Cardiac fibroblast (primary cell): ENCODE data around the gene TP53I13.
A peak's percentile ranks its signal among the peaks of the same experiment; 100 is the strongest.

Source experiments
- DNase-seq, 2 donors: peaks; one replicate each; pipeline versions ENCODE4 v3.0.0 to v3.0.0-alpha.2; 2010; ENCODE audit warnings: low read depth in 2 of 2
- H3K4me3 ChIP-seq, 2 donors: replicated peaks in 1 of 2; 1 replicate in 1 of 2; 2 replicates in 1 of 2; pipeline ENCODE4 v1.5.1; 2011; ENCODE audit warnings: low read depth in 2 of 2, low read length in 2 of 2, mild to moderate bottlenecking in 2 of 2, moderate library complexity in 1 of 2
- CTCF ChIP-seq: IDR thresholded peaks from one replicate; pipeline ENCODE4 v1.5.1; 2011; ENCODE audit warnings: low read depth, mild to moderate bottlenecking, low read length, inconsistent platforms

The TP53I13 gene

GRCh38 chr17:29560316-29560715 is 8.2 kb upstream of the TP53I13 start:
- H3K4me3 ChIP-seq = no peak overlapping the region
- DNase-seq = no peak
- no peak for TF ChIP-seq CTCF

GRCh38 chr17:29561554-29562517 is 6.7 kb upstream of the TP53I13 start:
- no peak overlapping the region for H3K4me3 ChIP-seq
- DNase-seq = peak in 1 of 2 donors; percentile 46
- no peak for TF ChIP-seq CTCF

GRCh38 chr17:29562615-29563014 is 5.9 kb upstream of the TP53I13 start:
- no peak overlapping the region for H3K4me3 ChIP-seq
- DNase-seq = no peak
- TF ChIP-seq CTCF = no peak

GRCh38 chr17:29563816-29564215 is 4.7 kb upstream of the TP53I13 start:
- DNase-seq = no peak
- TF ChIP-seq CTCF = no peak
- H3K4me3 ChIP-seq = no peak overlapping the region

GRCh38 chr17:29565643-29566472 is 2.6 kb upstream of the TP53I13 start:
- no peak for DNase-seq
- peak overlapping the region; percentile 40 to 45 for H3K4me3 ChIP-seq
- no peak for TF ChIP-seq CTCF

GRCh38 chr17:29566473-29567303 is 1.8 kb upstream of the TP53I13 start, which contains the start of gene ABHD15:
ABHD15 (minus strand) TSS chr17:29567037; CDS start chr17:29566966, 71 bp downstream.
- TF ChIP-seq CTCF = no peak
- H3K4me3 ChIP-seq = peak within 1 kb of the TSS; percentile 67 to 69
- peak; percentile 48 to 79 for DNase-seq
